ENCODE results near the gene CAAP1.
"Not testable (repeated sequence)": the region's sequence is repeated elsewhere in the genome, so short reads cannot be mapped to it uniquely, and the experiment has no call there.

CAAP1 gene

GRCh38 chr9:26892251-26893029, at the start of gene CAAP1:
CAAP1 (minus strand) TSS chr9:26892802; CDS start chr9:26892715, 87 bp downstream.
- DNase-seq (ENCODE audit: low spot score) = peak; percentile 97

- DNase-seq (ENCODE audit: low spot score) = no peak
These were observed 48.2 kb upstream of the CAAP1 start for GRCh38 chr9:26940779-26941178.

- DNase-seq (ENCODE audit: low spot score) = no peak
These were observed 47.5 kb upstream of the CAAP1 start for GRCh38 chr9:26939955-26940711.

GRCh38 chr9:26937816-26938371, 45.3 kb upstream of the CAAP1 start:
- no peak for DNase-seq (ENCODE audit: low spot score)

GRCh38 chr9:26935847-26936246, 43.2 kb upstream of the CAAP1 start:
- no peak for DNase-seq (ENCODE audit: low spot score)

GRCh38 chr9:26928902-26929495, 36.4 kb upstream of the CAAP1 start:
- no peak for DNase-seq (ENCODE audit: low spot score)

- DNase-seq (ENCODE audit: low spot score) = no peak
These were observed 33.0 kb upstream of the CAAP1 start for GRCh38 chr9:26925609-26926008.

GRCh38 chr9:26919698-26920097, 27.1 kb upstream of the CAAP1 start:
- DNase-seq (ENCODE audit: low spot score) = no peak

- no peak for DNase-seq (ENCODE audit: low spot score)
These were observed 20.6 kb upstream of the CAAP1 start for GRCh38 chr9:26913138-26913668.

GRCh38 chr9:26904671-26905070, 12.1 kb upstream of the CAAP1 start:
- DNase-seq (ENCODE audit: low spot score) = no peak

GRCh38 chr9:26904070-26904469, 11.5 kb upstream of the CAAP1 start:
- DNase-seq (ENCODE audit: low spot score) = no peak

- no peak for DNase-seq (ENCODE audit: low spot score)
These were observed 551 bp upstream of the CAAP1 start for GRCh38 chr9:26893030-26893676.

GRCh38 chr9:26891726-26892125, 876 bp downstream of the CAAP1 start:
- DNase-seq (ENCODE audit: low spot score) = no peak

GRCh38 chr9:26888271-26888670, 4.3 kb downstream of the CAAP1 start:
- DNase-seq (ENCODE audit: low spot score) = no peak

- DNase-seq (ENCODE audit: low spot score) = no peak
These were observed 10.4 kb downstream of the CAAP1 start for GRCh38 chr9:26882154-26882553.

- DNase-seq (ENCODE audit: low spot score) = no peak
These were observed 12.3 kb downstream of the CAAP1 start for GRCh38 chr9:26880262-26880661.

- not testable (repeated sequence) for DNase-seq (ENCODE audit: low spot score)
These were observed 17.4 kb downstream of the CAAP1 start for GRCh38 chr9:26875155-26875554.

GRCh38 chr9:26870292-26870691, 22.3 kb downstream of the CAAP1 start:
- DNase-seq (ENCODE audit: low spot score) = no peak

- peak; percentile 7 for DNase-seq (ENCODE audit: low spot score)
These were observed 29.5 kb downstream of the CAAP1 start for GRCh38 chr9:26863074-26863473.

GRCh38 chr9:26856413-26857032, 36.1 kb downstream of the CAAP1 start:
- peak; percentile 39 for DNase-seq (ENCODE audit: low spot score)

GRCh38 chr9:26850995-26851394, 41.6 kb downstream of the CAAP1 start:
- DNase-seq (ENCODE audit: low spot score) = no peak
